MM.1S (cell line): Measurements from ENCODE around the gene EIF2S3.

Experiments used
- DNase-seq: peaks from one replicate; pipeline ENCODE4 v3.0.0-alpha.2; 2015
- H2AFZ ChIP-seq: fragments of 300-600 bp; sonication (generic); 2 replicates; pipeline ENCODE4 v1.6.0; 2016; ENCODE audit warnings: antibody characterized with exemption, low read length
- H3F3A ChIP-seq: fragments of 300-600 bp; sonication (generic); 2 replicates; pipeline ENCODE4 v1.6.1; 2016; ENCODE audit warnings: mild to moderate bottlenecking, antibody characterized with exemption, low read length, moderate library complexity, mixed read lengths; ENCODE audit not compliant: insufficient read depth
- H3K27ac ChIP-seq: fragments of 300-600 bp; sonication (generic); 2 replicates; pipeline ENCODE4 v1.5.1; 2016; ENCODE audit warnings: mild to moderate bottlenecking, low read length
- H3K27me3 ChIP-seq: fragments of 300-600 bp; sonication (generic); replicated peaks from 2 replicates; pipeline ENCODE4 v1.6.0; 2016; ENCODE audit warnings: low read length; ENCODE audit not compliant: insufficient read depth
- H3K36me3 ChIP-seq: fragments of 300-600 bp; sonication (generic); replicated peaks from 2 replicates; pipeline ENCODE4 v1.6.1; 2016; ENCODE audit warnings: mild to moderate bottlenecking, low read length, mixed read lengths; ENCODE audit not compliant: insufficient read depth
- H3K4me1 ChIP-seq: fragments of 300-600 bp; sonication (generic); 2 replicates; pipeline ENCODE4 v1.6.1; 2016; ENCODE audit warnings: low read length, mixed read lengths
- H3K4me2 ChIP-seq: fragments of 300-600 bp; sonication (generic); 2 replicates; pipeline ENCODE4 v1.6.0; 2016; ENCODE audit warnings: low read depth, low read length
- H3K4me3 ChIP-seq: fragments of 300-600 bp; sonication (generic); 2 replicates; pipeline ENCODE4 v1.5.1; 2016; ENCODE audit warnings: low read length, mixed read lengths
- H3K79me2 ChIP-seq: fragments of 300-600 bp; sonication (generic); 2 replicates; pipeline ENCODE4 v1.6.1; 2016; ENCODE audit warnings: mixed run types, low read length, mixed read lengths
- H3K9ac ChIP-seq: fragments of 300-600 bp; sonication (generic); 2 replicates; pipeline ENCODE4 v1.6.1; 2016; ENCODE audit warnings: low read length, mixed read lengths
- H3K9me2 ChIP-seq: fragments of 300-600 bp; sonication (generic); replicated peaks from 2 replicates; pipeline ENCODE4 v1.6.1; 2016; ENCODE audit warnings: mild to moderate bottlenecking, low read length, mixed read lengths; ENCODE audit not compliant: insufficient read depth
- H3K9me3 ChIP-seq: fragments of 300-600 bp; sonication (generic); replicated peaks from 2 replicates; pipeline ENCODE4 v1.6.1; 2016; ENCODE audit warnings: mild to moderate bottlenecking, low read length, mixed read lengths; ENCODE audit not compliant: insufficient read depth
- H4K20me1 ChIP-seq: fragments of 300-600 bp; sonication (generic); 2 replicates; pipeline ENCODE4 v1.6.1; 2016; ENCODE audit warnings: mild to moderate bottlenecking, low read length, moderate library complexity, mixed read lengths; ENCODE audit not compliant: insufficient read depth
- CTCF ChIP-seq: fragments of 300-600 bp; sonication (generic); IDR thresholded peaks from 2 replicates; pipeline ENCODE4 v1.5.1; 2016; ENCODE audit warnings: antibody characterized with exemption, low read length, mixed read lengths
- EZH2 ChIP-seq: fragments of 300-600 bp; sonication (generic); optimal IDR thresholded peaks from 2 replicates; pipeline ENCODE3; 2017; ENCODE audit warnings: low read depth, mild to moderate bottlenecking, antibody characterized with exemption, low read length, mixed read lengths
- EZH2phosphoT487 ChIP-seq: fragments of 300-600 bp; sonication (generic); IDR thresholded peaks from 2 replicates; pipeline ENCODE4 v1.6.1; 2018; ENCODE audit warnings: antibody characterized with exemption, low read length

EIF2S3 gene

DNA sequence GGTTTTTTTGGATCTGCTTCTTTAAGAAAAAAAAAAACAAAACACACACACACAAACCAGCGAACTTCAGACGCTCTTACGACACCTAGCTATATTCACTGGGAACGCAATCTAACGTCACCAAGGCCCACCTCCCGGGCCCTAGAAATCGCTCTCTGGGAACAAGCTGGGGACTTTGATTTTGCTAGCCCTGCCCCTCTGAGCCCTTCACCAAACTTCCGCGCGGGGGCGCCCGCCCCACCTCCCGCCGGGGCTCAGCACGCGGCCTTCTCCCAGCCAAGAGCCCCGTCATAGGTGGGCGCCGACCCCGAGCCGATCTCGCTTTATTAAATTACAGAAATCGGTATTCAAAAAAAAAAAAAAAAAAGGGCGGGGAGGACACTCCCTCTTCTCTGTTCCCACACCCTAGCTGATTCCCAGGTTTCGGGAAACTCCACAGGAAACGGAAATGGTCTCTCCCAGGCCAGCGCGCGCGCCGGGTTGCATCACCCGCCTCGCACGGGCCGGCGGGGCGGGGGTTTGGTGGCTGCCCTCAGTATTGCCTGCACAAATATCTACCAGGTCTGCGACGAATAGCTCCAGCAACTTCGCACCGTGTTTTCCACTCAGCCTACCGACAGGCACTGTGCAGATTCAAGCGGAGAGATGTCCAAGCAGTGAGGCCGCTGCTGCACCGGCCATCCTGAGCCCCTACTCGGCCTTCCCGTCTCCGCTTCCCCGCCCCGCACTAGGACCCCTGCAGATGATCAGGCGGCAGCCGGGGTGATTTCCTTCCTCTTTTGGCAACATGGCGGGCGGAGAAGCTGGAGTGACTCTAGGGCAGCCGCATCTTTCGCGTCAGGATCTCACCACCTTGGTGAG is at the start of gene EIF2S3:
Gene EIF2S3, plus strand, starts transcription at position 775 of the 861 bp plus-strand sequence. Its CDS starts 13 bp downstream, at position 788.
- Histone ChIP-seq H3K27ac (peak within 1 kb of the TSS; percentile 93; the same call in 1 of the 2 replicates), H3K79me2 (peaks cover 7% of the 10 kb centered on the region), H3K9me3 (no peaks in the 10 kb centered on the region), H3K27me3 (no peaks in the 10 kb centered on the region), H4K20me1 (no peaks in the 10 kb centered on the region; the same call in 1 of the 2 replicates), H3F3A (peaks cover 3% of the 10 kb centered on the region), H3K9ac (no peak within 1 kb of the TSS; the same call in 1 of the 2 replicates), H3K36me3 (no peaks in the 10 kb centered on the region; the same call in 1 of the 2 replicates), H3K4me2 (peak within 1 kb of the TSS; percentile 60), H3K4me3 (no peak within 1 kb of the TSS; the same call in none of the 2 replicates), H2AFZ (peak within 1 kb of the TSS; percentile 75), H3K9me2 (no peaks in the 10 kb centered on the region), H3K4me1 (no peaks in the 10 kb centered on the region)
- peak; percentile 94 for DNase-seq
- TF ChIP-seq CTCF (peak; percentile 67), EZH2phosphoT487 (no peak), EZH2 (no peak)

GRCh38 chrX:24005028-24005427 is 49.7 kb upstream of the EIF2S3 start:
- Histone ChIP-seq H3K27me3 (no peaks in the 10 kb centered on the region), H2AFZ (no peak overlapping the region), H3K79me2 (peaks cover 24% of the 10 kb centered on the region), H3K4me2 (peak overlapping the region; percentile 32; the same call in 1 of the 2 replicates), H3K9ac (no peak overlapping the region), H3K4me1 (peaks cover 15% of the 10 kb centered on the region), H3K4me3 (no peak overlapping the region), H3F3A (no peaks in the 10 kb centered on the region), H4K20me1 (no peaks in the 10 kb centered on the region), H3K9me3 (no peaks in the 10 kb centered on the region), H3K9me2 (no peaks in the 10 kb centered on the region), H3K36me3 (no peaks in the 10 kb centered on the region), H3K27ac (peak overlapping the region; percentile 9; the same call in 1 of the 2 replicates)
- TF ChIP-seq EZH2phosphoT487 (no peak), EZH2 (no peak), CTCF (no peak)
- peak; percentile 53 for DNase-seq

DNA sequence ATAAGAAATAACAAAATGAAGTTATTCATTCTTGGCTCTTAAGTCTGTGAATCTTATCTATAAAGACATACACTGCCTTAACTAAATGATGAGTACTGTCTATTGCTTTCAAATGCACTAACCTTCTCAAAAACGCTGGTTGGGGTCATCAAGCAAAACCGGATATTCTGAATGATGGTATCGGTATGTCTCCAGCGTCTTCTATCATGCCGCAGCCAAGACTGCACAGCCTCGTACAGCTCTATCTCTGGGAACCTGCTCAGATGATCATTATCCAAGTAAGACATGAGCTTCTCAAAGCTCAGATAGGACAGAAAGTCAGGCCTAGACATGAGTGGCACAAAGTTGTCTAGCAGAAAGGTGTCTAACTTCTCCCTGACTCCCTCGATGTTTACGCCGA is 48.9 kb upstream of the EIF2S3 start:
- Histone ChIP-seq H2AFZ (no peak overlapping the region), H3F3A (no peaks in the 10 kb centered on the region), H3K9me3 (no peaks in the 10 kb centered on the region), H3K4me2 (no peak overlapping the region), H3K4me1 (peaks cover 15% of the 10 kb centered on the region), H3K36me3 (no peaks in the 10 kb centered on the region), H3K9ac (no peak overlapping the region), H3K27me3 (no peaks in the 10 kb centered on the region), H3K79me2 (peaks cover 28% of the 10 kb centered on the region), H3K27ac (no peak overlapping the region), H3K9me2 (no peaks in the 10 kb centered on the region), H4K20me1 (no peaks in the 10 kb centered on the region), H3K4me3 (no peak overlapping the region)
- no peak for DNase-seq
- TF ChIP-seq EZH2 (no peak), CTCF (no peak), EZH2phosphoT487 (no peak)
